Measurements from ENCODE around the gene RPS6KA4.
"Not testable (repeated sequence)": the region's sequence is repeated elsewhere in the genome, so short reads cannot be mapped to it uniquely, and the experiment has no call there.

Gene RPS6KA4

GRCh38 chr11:64391839-64392238 is 32.9 kb downstream of the RPS6KA4 start:
- no peak for FAIRE-seq

- no peak for FAIRE-seq
These were observed 36.6 kb downstream of the RPS6KA4 start for GRCh38 chr11:64395545-64396078.

DNA sequence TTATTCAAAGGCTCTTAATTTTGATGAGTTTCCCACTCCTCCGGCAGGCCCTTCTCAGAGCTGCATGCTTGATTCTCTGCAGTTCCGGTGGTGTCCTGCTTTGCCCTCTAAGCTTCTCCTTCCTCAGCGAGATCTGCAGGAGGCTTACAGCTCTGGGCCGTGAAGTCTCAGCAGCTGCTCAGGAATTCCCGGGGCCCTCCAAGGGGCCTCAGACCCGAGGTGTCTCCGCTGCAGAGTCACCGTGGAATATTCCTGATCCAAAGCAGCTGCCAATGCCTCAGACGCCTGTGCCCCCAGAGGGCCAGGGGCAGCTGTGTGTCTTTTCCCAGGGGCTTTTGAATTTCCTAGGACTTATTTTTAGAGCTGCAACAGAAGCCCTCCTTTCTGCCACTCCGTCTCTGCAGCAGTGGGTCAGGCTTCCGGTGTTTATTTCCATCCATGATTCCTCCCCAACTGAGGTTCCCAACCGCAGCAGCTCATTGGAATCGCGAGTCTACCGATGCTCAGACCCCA is 37.2 kb downstream of the RPS6KA4 start:
- FAIRE-seq = no peak

DNA sequence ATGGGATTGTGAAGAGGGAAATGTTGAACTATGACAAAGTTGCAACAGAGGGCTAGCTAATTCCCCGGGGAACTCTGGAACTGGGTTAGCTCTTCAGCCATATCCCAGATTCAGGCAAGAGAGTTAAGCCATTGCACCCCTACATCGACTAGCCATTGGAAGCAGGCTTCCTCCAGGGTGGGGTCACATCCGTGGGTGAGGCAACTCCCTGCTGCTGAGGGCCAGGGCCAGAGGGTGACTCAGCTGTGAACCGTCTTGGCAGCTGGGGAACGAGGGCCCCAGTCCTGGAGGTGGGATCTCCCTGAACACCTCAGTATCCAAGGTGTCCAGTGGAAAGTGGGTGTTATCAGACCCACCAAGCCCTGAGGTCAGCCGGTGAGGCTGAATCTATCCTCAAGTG is 41.1 kb downstream of the RPS6KA4 start:
- no peak for FAIRE-seq

GRCh38 chr11:64400667-64401066 is 41.7 kb downstream of the RPS6KA4 start:
- FAIRE-seq = no peak

- no peak for FAIRE-seq
These were observed 42.8 kb downstream of the RPS6KA4 start for GRCh38 chr11:64401775-64402174.

DNA sequence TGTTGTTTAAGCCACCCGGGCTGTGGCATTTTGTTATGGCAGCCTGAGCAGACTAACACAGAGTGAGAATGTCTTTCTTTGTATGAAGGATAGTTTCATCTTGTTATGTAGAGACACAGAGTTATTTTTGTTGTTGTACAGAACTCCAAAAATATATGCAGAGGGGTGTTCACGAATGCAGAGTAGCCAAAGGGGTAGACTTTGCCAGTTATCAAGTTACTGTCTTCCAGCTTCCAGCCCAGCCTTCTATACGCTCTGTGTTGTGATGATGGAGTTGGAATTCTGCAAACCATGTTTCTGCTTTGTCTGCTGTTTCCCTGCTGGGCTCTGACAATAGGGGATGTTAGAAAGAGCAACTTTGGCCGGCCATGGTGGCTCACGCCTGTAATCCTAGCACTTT is 44.1 kb downstream of the RPS6KA4 start:
- no peak for FAIRE-seq

DNA sequence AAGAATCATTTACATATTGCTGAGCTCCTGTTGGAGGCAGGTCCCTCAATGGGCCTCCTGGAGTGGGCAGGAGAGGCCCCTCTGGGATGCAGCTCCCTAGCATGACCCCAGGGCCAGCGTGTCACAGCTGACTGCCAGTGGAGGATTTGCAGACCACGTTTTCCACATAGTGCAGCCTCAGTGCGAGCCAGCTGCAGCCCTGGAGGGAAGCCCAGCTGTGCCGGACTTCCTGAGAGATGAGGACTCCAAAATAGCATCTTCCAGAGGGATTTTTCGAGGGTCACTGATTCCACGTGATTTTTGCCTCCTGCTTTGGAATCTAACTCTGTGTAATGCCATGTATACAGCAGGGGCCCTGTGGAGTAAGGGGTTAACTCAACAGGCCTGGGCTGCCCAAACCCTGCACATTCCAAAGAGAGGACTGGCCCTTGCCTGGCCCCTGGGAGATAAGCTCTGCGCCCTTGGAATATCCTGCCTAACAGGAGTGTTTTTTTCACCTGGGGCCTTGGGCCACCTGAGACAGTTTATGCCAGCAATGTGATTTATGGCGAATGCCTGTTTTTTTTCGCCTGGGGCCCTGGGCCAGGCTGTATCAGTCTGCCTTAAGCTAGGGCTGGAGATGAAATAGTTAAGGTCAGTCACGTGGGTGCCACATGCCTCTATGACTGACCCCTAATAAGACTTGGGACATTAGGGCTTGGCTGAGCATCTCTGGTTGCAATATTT is 47.4 kb downstream of the RPS6KA4 start:
- no peak for FAIRE-seq

DNA sequence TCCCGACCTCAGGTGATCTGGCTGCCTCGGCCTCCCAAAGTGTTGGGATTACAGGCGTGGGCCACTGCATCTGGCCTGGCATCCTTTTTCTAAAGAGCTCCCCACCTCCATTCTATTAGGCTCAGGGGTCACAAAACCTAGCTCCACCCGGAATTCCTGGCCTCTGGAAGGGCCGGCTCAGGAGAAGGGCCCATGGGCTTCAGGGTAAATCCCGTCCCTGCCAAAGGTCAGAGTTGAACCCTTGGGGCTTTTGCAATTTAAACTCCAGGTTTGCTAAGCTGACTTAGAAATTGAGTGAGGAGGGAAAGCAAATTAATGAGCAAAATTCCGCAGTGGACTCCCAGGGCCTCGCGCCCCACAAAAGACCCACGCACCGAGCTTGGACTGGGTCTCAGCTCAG is 48.3 kb downstream of the RPS6KA4 start:
- no peak for FAIRE-seq

GRCh38 chr11:64407630-64408029 is 48.7 kb downstream of the RPS6KA4 start:
- FAIRE-seq = no peak

GRCh38 chr11:64409278-64409677 is 50.3 kb downstream of the RPS6KA4 start:
- FAIRE-seq = no peak

DNA sequence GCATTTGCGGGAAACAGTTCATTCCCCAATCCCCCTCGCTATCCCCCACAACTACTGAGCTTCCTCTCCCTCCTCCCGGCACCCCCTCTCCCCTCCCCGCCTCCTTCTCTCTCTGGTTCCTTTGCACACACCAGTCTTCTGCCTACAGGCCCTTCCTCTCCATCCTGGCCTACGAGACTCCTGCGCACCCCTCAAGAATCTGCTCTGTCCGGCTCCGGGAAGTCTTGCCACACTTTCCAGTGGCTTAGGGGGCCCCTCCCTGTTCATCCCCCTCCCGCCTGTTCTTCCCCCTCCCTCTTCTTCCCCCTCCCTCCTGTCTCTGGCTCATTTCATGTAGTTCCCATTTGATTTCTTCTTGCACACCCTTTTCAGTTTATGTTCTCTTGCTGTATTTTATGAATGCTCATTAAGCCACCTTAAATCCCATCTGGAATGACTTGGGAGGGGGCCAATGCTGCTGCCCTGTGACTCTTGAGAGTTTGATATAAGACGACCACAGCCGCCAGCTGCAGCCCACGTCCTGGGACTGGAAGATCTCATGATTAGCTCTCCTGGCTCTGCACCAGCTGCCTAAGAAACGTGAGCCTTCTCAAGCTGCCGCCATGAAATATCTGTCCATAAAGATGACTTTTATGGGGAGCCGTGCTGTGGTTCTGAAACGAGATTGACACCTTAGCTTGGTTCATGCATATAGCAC is 50.9 kb downstream of the RPS6KA4 start:
- FAIRE-seq = no peak

- FAIRE-seq = no peak
These were observed 51.4 kb downstream of the RPS6KA4 start for GRCh38 chr11:64410404-64410734.

GRCh38 chr11:64413417-64413816 is 54.5 kb downstream of the RPS6KA4 start:
- FAIRE-seq = no peak

DNA sequence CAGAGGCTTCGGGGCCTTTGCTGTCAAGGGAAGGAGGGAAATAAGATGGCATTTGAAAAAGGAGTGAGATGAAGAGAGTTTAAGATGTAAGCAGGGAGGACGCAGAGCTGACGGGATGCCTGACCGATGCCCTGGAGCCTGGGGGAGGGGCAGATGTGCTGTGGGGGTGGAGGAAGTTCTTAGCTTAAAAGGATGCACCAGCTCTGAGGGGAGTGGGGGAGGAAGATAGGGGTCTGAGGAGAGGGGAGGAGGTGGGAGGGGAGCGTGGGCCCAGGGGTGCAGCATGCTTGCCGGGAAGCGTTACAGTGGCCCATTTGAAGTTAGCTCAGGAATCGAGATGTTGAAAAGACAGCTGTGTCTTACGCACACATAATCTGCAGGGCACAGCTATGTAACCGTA is 56.3 kb downstream of the RPS6KA4 start:
- no peak for FAIRE-seq

DNA sequence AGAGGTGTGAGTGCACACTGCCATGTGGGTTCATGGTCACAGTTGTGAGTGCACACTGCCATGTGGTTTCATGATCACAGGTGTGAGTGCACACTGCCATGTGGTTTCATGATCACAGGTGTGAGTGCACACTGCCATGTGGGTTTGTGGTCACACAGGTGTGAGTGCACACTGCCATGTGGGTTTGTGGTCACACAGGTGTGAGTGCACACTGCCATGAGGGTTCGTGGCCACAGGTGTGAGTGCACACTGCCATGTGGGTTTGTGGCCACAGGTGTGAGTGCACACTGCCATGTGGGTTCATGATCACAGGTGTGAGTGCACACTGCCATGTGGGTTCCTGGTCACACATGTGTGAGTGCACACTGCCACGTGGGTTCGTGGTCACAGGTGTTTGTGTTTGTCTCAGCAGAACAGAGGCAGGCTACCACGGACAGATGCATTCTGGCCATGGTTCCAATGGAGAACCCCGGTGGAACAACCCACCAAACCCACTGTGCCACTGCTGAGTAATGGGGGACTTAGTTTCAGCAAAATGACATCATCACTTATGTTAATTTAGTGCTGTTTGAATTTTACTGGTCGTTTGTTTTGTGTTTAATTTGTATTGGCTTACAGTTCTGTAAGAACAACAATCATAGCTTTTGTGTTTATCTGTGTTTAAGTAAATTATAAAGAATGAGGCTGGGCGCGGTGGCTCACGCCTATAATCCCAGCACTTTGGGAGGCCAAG is 57.2 kb downstream of the RPS6KA4 start:
- FAIRE-seq = no peak

DNA sequence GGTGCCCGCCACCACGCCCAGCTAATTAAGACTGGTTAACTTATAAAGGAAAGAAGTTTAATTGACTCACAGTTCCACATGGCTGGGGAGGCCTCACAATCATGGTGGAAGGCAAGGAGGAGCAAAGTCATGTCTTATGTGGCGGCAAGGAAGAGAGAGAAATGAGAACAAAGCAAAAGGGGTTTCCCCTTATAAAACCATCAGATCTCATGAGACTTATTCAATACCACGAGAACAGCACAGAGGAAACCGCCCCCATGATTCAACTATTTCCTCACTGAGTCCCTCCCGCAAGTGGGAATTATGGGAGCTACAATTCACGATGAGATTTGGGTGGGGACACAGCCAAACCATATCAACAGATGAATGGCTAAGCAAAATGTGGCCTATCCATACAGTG is 59.3 kb downstream of the RPS6KA4 start:
- not testable (repeated sequence) for FAIRE-seq

DNA sequence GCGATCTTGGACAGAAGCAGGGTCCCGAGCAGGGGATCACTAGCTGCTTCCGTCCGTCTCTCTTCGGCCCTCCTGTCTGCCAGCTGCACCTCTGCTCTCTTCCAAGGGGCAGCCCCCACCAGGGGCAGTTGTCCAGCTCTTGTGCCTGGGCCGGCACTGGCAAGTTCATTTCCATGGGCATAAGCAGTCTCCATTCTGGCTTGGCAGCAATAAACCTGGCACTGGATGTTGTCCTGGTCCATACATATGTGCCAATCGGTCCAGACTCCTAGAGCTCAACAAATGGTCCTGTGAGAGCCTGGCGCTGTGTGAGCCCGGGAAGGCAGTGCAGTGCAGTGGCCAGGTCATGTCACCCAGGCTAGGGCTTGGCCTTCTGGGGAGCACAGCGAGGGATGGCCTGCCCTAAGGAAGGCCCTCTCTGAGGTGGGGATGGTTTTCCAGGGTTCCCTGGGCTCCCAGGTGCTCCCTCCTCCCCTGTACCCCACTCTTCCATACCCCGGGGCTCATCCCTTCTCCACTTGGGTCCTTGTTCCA is 60.4 kb downstream of the RPS6KA4 start:
- no peak for FAIRE-seq

GRCh38 chr11:64419818-64420485 is 61.0 kb downstream of the RPS6KA4 start:
- no peak for FAIRE-seq
